ENCODE measurements around the gene AUTS2.

GRCh38 chr7:69833964-69834363 lies 235.7 kb downstream of the AUTS2 start:
- TF ChIP-seq CTCF (conservative IDR thresholded peaks at IDR 0.05; ENCODE audit: low read depth in 2 of 2): no peak
- no peak for TF ChIP-seq REST (IDR thresholded peaks at IDR 0.05; ENCODE audit: unreplicated experiment)
- no peak for TF ChIP-seq EZH2phosphoT487 (IDR thresholded peaks at IDR 0.05; ENCODE audit: unreplicated experiment)
- no peak for TF ChIP-seq JUNB (IDR thresholded peaks at IDR 0.05; ENCODE audit: unreplicated experiment)
- no peak for TF ChIP-seq EZH2 (IDR thresholded peaks at IDR 0.05; ENCODE audit: low read depth, unreplicated experiment)
- TF ChIP-seq POLR2AphosphoS5 (IDR thresholded peaks at IDR 0.05; ENCODE audit: low read depth): no peak
- TF ChIP-seq ETS1 (IDR thresholded peaks at IDR 0.05): no peak
- TF ChIP-seq ZNF331 (CRISPR knock-in tag; IDR thresholded peaks at IDR 0.05; ENCODE audit: low read depth): no peak

All from GM23338 (cell line).